COLO829 (cell line): Measurements from ENCODE around the gene GSDME.
"Not testable (repeated sequence)": the region's sequence is repeated elsewhere in the genome, so short reads cannot be mapped to it uniquely, and the experiment has no call there.

Experiments used
- DNase-seq: peaks from one replicate; pipeline ENCODE4 v3.0.0; 2012; ENCODE audit warnings: low spot score

GSDME gene

DNA sequence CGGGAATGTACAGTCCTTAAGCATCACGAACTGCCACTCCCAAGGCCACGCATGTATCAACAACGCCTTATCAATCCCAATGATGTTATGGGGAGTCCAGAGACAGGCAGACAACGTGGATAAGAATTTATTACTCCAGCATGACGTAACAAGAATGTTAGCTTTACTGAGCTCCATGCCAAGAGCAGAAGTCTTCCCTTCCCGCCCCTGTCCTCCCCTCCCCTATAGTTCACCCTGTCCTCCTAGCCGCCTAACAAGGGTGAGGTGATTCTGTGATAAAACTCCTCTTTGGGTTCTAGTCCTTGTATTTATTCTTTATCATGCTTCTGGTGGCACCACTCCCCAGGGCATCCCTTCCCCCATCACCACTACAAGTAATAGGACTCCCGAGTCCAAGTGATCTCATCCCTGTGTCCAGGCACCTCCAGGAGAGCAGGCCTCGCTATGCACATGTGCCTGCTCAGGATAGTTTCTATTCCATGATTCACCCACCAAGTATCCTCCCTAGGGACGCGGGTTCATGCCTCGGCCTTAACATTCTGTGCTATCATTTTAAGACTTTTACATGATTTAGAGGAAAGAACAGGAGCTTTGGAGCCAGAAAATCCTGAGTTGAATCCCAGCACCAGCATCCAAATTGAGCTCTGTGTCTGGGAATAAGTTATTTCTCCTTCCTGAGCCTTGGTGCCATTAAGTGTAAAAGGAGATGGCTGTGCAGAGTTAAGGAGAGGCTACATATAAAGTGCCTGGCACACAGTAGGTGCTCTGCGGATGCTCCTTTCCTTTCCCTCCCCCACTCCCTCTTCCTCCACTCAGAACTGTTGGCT lies 15.4 kb downstream of the GSDME start:
- DNase-seq = no peak

DNA sequence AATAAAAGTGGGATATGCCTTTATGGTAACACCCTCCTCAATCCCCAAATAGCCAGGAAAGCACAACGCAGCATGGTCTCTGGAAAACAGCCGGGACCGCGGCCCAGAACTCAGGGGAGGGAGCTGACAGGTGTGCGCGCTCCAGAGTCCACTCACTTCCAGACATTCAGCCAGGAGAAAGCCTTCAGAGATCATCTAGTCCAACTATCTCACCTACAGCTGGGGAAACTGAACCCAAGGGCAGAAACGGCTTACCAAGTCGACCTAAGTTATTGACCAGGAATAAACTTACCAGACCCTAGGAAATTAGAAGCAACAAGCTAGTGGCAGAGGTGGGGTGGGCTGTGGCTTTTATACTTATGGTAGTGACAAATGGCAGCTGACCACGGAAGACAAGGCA lies 16.4 kb downstream of the GSDME start:
- no peak for DNase-seq

DNA sequence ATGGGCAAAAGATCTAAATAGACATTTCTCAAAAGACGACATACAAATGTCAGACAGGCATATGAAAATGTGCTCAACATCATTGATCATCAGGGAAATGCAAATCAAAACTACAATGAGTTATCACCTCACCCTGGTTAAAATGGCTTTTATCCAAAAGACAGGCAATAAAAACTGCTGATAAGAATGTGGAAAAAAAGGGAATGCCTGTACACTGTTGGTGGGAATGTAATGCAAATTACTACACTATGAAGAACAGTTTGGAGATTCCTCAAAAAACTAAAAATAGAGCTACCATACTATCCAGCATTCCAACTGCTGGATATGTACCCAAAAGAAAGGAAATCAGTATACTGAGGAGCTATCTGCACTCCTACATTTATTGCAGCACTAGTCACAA lies 18.0 kb downstream of the GSDME start:
- DNase-seq = no peak

DNA sequence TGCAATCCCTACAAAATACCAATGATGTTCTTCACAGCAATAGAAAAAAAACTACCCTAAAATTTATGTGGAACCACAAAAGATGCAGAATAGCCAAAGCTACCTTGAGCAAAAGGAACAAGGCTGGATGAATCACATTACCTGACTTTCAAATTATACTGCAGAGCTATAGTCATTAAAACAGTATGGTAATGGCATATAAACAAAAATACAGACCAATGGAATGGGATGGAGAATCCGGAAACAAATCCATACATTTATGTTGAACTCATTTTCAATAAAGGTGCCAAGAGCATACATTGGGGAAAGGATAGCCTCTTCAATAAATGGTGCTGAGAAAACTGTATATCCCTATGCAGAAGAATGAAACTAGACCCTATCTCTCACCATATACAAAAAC lies 18.7 kb downstream of the GSDME start:
- no peak for DNase-seq

DNA sequence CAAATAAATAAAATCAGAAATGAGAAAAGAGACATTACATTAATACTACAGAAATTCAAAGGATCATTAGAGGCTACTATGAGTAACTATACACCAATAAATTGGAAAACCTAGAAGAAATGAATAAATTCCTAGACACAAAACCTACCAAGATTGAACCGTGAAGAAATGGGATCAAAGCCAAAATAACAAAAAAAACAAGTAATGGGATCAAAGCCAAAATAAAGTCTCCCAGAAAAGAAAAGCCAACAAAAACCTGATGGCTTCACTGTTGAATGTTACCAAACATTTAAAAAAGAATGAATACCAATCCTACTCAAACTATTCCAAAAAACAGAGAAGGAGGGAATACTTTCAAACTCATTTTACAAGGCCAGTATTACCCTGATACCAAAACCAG lies 20.0 kb downstream of the GSDME start:
- DNase-seq = no peak

DNA sequence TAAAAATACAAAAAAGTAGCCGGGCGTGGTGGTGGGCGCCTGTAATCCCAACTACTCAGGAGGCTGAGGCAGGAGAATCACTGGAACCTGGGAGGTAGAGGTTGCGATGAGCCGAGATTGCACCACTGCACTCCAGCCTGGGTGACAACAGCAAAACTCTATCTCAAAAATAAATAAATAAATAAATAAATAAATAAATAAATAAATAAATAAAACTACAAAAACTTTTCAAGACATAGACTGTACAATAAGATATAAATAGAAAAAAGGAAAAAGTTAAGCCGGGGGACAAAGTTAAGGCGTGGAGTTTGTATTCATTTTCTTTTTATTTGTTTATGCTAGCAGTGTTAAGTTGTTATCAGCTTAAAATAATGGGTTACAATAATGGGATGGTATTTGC lies 21.7 kb downstream of the GSDME start:
- not testable (repeated sequence) for DNase-seq

DNA sequence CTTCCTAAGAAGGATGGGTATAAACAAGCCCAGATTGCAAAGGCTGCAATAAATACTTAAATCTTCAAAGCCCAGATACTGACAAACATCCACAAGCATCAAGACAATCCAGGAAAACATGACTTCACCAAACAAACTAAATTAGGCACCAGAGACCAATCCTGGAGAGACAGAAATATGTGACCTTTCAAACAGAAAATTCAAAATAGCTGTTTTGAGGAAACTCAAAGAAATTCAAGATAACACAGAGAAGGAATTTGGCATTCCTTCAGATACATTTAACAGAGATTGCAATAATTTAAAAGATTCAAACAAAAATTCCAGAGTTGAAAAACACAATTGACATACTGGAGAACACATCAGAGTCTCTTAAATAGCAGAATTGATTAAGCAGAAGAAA lies 23.0 kb downstream of the GSDME start:
- DNase-seq = no peak

DNA sequence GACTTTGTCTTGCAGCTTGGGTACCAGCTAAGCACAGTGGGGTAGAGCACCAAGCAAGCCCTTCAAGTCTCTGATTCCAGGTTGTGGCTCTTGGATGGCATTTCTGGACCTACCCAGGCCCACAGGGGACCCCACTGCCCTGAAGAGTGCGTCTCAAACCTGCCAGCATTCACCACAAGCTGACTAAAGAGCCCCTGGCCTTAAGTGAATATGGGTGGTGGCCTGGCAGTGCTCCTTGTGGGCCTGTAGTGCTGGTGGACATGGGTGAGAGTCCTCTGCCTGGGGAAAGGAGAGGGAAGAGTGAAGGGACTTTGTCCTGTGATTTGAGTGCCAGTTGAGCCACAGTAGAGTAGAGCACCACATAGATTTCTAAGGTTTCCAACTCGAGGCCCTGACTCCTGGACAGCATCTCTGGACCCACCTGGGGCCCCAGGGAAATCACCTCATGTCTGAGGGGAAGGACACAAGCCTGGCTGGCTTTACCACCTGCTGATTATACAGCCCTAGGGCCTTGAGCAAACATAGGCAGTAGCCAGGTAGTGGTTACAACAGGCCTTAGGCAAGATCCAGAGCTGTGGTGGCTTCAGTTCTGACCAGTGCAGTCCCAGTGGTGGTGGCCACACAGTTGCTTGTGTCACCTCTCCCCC lies 23.7 kb downstream of the GSDME start:
- no peak for DNase-seq

DNA sequence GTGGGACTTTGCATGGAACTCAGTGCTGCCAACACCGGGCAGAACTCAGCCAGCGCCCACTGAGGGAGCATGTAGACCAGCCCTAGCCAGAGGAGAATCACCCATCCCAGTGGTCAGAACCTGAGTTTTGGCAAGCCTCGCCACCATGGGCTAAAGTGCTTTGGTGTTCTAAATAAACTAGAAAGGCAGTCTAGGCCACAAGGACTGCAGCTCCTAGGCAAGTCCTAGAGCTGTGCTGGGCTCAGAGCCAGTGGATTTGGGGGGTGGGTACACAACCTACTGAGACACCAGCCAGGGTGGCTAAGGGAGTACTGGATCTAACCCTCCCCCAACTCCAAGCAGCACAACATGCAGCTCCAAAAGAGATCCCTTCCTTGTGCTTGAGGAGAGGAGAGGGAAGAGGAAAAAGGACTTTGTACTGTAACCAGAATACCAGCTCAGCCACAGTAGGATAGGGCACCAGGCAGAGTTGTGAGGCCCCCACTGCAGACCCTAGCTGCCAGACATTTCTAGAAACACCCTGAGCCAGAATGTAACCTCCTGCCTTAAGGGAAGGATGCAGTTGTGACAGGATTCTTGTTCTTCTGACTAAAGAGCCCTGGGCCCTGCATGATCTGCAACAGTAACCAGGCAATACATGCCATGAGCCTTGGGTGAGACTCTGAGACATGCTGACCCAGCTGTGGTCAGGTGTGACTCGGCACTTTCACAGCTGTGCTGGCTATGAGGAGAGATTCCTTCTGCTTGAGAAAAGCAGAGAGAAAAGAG lies 24.4 kb downstream of the GSDME start:
- DNase-seq = no peak

DNA sequence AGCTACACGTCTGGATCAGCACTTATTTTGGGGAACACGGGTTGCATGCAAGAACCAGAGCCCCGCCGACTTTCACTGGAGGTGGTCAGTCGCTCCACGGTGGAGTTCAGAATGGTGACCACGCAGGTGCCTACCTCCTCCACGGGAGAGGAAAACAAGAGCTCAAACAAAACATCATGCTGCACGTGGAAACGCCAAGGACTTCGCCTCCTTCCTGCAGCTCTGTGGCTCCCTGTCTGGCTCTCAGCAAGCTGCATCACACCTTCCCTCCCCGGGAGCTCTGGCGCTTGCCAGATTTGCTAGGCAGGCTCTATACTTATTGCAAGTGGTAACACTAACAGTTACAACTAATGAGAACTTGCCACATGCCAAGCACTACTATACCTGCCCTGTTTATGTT lies 26.0 kb downstream of the GSDME start:
- no peak for DNase-seq

DNA sequence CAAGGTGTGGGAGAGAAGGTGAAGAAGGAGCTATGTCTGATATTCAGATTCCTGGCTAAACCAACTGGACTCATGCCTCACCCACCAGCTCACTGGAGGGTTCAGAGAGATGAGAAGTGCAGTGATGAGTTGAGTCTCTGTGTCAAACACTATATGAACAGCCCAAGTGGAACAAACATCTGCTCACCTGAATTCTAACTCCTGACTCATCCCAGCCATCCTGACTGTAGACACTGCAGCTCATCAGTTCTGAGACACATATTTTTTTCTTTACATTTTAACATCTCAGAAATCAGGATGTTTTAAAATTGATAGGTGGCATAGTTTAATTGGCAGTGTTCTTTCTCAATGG lies 27.3 kb downstream of the GSDME start:
- DNase-seq = no peak

DNA sequence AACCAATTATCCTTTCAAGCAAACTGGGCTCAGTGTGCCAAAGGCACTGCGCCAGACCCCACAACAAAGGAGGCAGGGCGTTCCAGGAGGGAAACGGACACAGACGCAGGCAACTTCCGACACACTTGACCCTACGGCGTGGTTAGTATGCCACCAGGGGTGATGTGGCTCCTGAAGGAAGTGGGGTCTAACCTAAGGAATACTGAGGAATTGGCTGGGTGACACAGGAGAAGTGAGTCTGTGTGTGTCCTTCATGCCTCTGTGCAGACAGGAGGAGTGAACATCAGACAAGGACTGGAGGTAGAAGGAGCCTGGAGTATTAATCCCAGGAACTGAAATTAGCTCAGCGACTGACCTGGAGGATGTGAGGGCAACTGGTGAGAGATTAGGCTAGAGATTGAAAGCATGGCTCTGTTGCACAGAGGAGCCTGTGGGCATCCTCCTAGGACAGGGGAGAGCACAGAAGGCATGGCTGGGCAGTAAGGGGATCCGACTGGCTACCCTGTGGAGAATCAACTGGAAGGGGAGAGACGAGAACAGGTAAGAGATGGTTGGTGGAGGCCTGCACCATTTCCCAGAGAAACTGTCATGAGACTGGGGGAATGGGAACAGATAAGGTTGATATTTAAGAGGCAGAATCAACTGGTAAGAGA lies 27.8 kb downstream of the GSDME start:
- no peak for DNase-seq

DNA sequence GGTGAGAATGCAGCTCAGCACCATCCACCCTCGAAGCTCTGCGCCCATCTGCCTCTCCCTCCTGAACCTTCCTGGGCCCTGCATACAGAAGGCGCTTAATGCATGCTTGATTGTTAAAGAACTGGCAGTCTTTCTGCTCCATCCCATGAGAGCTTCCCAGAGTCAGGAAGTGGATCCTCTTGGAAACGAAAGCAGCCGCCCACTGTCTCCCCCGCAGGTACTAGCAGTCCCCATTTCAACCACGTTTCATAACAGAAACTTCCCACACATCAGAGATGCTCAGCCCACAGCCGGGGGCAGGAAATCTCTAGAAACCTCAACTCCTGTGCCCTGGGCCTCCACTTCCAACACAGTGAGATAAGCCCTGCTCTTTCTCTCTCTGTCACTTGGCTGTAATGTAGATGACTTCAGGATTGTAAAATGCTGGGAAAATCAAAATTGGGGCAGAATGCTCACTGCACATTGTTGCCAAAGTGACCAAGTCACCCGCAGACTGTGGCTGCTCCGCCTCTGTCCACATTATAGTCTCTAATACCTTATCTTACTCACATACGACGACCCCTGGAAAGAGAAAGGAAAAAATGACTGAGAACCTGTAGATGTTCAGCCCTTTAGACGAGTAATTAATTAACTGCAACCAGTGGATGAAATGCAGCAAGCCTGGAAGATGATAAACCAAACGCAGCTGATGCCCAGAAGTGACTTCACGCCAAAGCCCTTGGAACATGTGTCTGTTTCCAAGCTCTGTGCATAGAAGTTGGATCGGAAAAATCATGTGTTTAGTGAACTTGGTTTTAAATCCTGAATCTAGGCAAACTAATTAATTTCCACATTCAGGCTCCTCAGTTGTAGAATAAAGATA lies 28.5 kb downstream of the GSDME start:
- DNase-seq = no peak

DNA sequence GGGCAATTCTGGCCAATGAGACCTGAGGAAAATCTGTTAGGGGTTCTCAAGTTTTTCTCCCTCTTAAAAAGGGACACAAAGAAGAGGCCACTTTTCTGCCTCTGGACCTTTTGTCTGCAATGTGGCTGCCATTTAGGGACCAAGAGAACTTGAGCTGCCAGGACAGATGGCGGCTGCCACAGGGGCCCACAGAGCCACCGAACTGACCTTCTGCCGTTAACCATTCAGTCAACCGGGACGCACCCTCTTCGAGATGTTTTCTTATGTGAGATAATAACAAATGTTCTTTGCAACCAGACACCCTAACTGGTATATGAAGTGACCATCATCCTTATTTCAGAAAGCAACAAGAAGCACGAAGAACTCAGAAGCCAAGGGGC lies 29.2 kb downstream of the GSDME start:
- no peak for DNase-seq

DNA sequence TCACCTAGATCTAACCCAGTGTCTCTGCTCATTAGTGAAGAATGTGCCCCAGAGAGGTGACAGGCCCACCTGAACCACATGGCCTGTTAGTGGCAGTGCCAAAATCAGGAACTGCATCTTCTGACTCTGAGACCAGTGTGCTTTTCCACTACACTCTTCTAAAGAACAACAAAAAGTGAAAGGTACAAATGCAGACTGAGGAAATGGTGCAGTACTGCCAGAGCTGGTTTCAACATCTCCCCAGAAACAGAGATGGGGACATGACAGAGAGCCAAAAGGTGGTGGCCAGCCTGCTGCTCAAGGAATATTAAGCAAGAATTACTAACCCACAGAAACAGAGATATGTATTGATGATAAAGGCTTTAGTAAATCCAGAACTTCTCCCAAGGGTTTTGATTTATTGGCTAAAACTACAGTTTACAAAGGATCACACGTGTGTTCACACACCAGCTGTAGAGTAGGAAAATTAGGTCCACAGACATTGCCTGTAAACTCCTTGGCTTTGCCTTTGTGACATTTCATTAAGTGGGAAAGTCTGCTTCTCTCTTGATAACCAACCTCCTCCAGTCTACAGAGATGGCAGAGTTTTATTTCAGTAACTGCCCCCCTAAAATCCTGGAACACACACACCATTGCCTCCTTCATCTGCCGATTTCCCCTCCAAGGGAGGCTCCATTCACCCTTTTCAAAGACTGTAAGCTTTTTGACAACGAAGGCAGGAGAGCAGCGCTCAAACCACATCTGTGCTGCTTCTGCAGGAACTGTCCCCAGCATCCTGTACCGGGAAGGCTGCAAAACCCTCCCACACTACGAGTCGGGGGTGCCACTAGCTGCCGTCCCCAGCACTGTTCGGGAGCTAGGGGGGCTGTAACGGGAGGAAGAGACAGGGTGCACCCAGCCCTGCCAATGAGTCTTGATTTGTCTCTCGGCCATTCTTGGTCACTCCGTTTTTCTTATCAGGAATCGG lies 29.8 kb downstream of the GSDME start:
- no peak for DNase-seq

DNA sequence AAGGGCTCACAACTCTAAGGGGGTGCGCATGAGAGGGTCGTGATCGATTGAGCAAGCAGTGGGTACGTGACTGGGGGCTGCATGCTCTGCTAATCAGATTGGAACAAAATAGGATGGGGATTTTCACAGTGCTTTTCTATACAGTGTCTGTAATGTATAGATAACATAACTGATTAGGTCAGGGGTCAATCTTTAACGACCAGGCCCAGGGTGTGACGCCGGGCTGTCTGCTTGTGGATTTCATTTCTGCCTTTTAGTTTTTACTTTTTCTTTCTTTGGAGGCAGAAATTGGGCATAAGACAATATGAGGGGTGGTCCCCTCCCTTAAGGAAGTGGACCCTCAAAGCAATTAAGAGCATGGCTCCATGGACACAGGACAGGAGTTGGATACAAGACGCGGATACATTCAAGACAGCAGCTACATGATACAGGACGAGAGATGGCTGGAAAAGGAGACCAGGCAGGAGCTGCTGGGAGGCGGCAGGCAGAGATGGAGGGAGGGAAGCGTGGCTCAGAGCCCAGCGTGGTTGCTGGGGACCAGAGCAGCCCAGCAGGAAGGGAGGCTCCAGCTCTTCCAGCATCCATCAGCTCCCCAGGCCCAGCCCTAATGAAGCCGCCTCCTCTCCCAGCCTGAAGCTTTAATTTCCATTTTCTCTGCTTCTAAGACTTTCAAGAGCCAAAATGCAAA lies 31.6 kb downstream of the GSDME start:
- no peak for DNase-seq

DNA sequence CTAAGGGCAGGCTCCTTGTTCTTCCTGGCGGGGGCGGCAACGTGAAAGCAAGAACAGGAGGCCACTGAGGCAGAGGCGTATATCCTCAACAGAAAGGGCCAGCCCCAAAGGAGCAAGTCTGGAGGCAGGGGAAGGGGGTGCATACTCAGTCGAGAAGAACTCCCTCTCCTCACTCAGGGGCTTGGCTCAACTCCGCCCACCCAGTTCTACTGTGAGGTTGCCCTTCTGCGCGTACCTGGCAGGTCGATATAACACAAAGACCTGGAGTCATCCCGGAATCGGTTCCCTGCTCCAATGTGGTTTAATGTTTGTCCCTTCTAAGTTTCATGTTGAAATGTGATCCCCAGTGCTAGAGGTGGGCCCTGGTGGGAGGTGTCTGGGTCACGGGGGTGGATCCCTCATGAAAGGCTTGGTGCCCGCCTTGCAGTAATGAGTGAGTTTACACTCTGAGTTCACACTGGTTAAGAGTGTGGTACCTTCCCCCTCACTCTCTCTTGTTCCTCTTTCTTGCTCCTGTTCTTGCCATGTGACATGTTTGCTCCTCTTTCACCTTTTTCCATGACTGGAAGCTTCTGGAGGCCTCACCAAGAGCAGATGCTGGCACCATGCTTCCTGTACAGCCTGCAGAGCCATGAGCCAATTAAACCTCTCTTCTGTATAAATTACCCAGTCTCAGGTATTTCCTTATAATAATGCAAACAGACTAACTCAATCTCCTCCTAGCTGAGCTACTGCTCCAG lies 32.6 kb downstream of the GSDME start:
- no peak for DNase-seq

DNA sequence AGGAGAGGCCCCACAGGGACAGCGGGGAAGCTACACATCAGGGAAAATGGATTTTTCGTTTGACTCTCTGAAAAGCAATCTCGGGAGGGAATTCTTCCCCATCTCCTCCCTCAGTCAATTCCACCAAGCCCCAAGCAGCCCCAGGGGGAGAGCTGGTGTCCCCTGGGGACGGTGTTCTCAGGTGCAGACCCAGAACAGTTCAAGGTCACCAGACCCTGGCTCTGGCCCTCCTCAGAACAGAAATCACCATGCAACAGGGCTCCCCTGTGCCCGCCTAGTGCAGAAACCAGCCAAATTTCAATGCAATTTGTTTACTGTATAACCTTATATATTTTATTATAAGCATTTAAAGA lies 34.1 kb downstream of the GSDME start:
- no peak for DNase-seq
